AG08395 (cell line): ENCODE measurements around the gene SKIDA1.

ENCODE experiments used
- DNase-seq: peaks from one replicate; pipeline ENCODE4 v3.0.0; 2012; ENCODE audit warnings: mixed read lengths, low spot score

SKIDA1 gene

DNA sequence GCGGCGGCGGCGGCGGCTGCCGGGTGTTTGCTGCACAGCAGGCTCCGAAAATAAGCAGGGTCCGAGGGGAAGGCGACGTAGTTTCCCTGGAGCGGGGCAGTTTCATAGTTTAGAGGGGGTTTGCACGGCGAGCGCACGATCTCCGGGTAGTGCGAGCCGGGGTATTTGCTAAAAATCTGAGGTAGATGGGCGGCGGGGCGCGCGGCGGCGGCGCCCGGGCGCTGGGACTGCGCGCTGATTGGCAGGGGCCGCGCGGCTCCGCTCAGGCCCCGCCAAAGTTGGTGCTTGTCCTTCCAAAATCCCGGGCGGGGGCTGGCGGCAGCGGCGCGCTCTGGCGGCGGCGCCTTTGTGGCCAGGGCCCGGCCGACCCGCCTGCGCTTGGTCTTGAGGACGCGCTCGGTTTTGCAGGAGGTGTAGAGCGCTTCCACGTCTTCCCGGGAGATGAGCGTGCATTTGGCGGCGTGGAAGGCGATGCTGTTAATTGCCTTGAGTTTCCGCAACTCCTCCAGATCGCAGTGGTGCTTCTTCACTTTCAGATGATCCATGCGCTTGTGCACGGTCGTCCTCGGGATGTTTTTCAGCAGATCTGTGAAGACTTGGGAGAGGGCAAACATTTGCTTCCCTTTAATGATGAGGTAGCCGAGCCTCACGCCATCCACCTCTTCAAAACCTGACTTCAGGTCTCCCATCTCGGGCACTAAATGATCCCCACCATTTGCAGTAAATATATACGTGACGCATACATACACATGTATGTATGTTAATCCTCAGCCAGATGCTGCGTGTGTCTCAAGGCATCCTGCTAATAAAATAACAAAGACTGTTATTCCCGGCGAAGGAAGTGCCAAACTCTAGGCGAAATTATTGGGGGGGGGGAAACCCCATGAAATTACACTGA is 8.1 kb downstream of the SKIDA1 start:
- DNase-seq = no peak

DNA sequence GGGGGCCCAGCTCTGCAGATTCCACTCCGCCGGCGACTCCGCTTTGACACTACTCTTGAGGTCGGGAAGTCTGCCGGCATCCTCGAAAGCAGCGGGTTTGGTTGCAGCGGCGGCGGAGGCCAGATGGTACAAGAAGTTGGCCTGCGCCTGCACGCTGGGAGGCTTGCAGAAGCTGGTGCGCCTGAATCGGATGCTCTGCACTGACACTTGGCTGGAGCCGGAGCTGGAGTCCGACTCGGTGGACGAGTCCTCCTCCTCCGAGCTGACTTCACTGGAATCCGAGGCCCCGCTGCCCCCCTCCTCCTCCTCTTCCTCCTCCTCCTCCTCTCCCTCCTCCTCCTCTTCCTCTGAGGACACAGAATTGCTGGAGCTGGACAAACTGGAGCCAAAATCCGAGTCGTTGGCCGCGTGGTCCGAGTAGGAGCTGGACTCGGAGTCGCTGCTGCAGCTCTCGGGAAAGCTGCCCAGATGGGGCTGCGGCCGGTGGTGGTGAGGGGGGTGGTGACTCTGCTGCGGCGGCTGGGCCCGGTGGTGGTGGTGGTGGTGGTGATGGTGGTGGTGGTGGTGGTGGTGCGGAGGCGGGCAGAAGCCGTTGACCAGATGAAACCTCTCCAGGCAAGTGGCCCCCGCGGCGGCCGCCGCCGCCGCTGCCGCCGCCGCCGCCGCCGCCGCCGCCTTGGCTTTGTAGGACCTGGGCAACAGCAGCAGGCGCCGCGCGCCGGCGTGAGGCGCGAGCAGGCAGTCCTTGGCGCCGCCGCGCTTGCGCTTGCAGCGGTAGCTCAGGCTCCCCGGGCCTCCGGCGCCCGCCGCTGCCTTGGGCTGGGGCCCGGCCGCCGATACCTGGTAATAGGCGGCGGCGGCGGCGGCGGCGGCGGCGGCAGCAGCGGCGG is 9.0 kb downstream of the SKIDA1 start:
- no peak for DNase-seq

DNA sequence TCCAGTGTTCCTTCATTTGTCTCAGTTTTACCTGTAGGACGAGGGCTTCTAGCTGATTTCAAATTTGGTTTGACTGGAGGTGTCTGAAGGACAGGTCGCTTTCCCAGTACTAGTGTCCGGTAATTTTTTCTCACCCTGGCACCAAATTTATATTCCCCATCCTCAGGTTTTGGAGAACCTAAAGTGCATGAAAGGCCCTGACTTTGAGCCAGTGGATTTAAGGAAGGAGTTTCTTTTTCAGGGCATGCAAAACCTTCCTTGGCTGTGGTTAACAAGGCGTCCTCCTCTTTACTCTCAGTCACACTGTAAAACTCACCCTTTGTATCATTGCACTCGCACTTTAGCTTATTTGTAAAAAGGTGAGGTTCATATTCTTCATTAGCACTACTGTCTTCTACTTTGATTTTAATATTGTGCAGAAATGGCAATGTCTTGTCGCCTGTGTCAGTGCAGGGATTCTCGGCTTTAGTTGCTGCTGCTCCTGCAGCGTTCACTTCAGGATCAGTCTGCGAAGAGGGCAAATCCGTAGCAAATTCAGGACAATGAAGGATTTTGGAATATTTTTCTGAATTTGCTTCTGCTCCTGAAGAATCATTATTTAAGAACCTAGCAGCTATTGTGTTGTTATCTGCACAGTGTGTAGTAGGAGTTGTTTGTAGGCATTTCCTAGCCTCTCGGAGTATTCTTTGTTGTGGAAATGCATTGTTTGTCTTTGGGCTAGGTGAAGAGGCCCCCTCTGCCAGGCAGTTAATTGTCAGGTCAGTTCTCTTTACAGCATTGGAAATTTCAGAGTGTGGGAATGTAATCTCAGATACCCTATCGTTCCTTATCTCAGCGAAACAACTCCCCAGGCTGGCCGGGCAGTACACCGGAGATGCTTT is 9.9 kb downstream of the SKIDA1 start:
- DNase-seq = no peak

DNA sequence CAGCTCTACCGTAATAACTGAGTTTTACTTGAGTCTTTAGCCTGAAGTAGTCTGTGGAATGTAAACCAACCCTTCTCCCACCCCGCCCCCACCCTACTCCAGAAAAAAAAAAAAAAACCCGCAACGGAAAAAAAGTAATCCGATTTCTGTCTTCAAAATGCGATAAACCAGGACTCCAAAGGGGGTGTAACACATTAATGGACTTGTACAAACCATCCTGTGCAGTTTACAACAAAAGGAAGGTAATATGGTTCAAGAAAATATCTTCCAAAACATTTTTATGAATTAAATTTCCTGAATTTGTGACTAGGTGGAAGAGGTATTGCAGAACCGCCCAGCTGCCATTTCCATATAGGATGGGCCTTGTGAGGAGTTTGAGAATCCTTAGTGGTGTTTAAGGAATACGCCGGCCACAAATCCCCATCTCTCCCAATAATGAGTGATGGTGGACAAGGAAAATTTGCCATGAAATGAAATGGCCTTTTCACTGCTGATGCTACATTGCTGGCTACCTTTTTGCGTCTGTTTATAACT is 10.6 kb downstream of the SKIDA1 start:
- no peak for DNase-seq

DNA sequence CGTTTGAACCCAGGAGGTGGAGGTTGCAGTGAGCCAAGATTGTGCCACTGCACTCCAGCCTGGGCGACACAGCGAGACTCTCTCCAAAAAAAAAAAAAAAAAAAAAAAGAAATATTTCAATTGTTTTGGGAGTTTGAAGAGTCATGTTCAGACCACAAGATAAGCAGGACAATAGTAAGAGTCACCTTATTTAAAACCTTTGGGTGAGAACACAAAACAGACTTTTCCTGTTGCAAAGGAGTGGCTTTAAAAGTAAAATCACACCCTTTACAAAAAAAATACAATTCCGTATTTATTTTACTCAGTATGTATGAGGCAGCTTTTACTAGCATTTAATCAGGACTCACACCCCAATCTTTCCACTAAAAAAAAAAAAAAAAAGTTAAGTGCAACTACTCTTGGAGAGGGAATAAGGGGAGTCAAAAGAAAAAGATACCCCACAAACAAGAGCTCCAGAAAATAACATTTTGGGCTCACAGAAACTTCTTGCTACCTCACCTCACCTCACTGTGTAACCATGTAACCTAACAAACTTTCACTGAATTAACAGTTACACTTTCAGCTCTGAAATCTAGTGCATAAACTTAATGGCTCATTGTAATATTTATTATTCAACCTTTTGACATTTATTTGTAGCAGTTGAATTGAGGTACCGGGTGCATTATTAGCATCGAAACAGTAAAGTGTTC is 11.2 kb downstream of the SKIDA1 start:
- no peak for DNase-seq

DNA sequence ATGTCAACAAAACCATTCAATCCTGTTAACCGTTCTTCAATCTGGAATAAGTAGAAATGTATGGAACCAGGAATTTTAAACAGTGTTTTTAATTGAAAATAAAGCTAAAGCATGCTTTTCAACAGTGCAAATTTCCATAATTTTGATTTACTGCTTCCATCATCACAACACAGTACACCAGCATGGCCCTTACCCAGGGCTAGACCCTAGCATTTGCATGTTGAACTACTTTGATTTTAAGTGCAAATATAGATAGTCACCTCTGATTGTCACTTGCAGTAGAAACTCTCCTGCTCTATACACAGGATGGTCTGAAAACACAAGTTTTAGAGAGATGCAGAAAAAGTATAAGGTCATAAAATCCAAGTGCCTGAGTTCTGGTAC is 12.1 kb downstream of the SKIDA1 start:
- no peak for DNase-seq

DNA sequence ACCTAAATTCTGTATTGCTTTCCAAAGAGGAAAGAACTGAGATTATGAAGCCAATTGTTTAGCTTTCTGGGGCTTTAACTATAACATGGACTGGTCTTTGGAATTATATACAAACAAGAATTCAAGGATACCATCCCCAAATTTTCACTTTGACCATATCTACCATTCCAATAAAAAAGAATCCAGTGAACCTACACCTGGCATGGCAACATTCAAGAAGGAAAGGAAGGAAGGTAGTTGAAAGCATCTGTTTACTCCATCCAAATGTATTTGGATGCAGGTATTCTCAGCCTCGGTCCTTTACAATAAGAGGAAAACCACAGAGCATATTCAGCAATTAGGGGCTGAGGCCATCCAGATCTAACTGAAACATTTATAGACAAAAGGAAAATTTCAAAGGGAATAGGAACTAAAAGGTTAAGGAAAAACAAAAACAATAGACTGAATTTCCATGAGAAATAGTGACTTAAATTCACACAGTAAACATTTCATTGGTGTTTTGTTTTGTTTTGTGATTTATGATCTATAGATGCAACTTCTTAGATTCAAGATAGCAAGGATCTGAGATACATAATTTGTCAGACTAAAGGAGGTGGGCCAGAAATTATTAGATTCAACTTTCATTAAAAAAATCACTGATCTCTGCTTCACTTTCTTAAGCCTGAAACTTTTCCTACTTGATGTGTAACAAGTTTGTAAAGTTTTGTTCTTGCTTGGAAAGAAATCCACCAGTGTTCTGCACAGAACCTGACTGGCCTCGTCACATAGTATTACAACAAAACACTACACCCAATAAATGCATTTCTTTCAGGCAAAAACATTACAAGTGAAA is 12.7 kb downstream of the SKIDA1 start:
- no peak for DNase-seq

DNA sequence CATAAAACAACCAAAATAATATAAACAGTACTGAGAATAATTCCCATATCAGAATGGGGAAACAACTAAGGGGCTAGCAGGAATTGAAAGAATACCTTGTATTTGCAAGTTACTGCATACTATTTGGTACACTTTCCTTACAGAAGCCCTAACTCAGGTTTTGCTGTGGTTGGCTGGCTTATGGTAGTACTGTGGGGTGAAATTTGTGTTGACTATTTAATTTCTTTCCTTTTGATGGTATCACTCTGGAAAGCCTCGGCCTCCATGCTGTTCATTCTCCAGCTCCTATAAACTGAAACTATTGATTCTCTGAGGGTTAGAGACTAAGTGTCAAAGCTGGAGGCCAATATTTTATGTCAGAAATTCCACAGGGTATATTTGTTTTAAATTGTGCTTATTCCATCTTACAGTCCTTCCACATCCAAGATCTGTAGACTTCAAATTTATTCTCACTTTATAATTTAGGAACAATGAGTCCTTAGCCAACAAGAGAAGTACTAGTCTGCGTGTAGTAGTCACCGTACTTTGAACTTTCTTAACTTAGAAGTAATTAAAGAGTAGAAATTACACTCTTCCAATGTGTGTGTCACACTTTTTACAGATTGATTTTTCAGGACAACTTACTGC is 13.4 kb downstream of the SKIDA1 start:
- DNase-seq = no peak

DNA sequence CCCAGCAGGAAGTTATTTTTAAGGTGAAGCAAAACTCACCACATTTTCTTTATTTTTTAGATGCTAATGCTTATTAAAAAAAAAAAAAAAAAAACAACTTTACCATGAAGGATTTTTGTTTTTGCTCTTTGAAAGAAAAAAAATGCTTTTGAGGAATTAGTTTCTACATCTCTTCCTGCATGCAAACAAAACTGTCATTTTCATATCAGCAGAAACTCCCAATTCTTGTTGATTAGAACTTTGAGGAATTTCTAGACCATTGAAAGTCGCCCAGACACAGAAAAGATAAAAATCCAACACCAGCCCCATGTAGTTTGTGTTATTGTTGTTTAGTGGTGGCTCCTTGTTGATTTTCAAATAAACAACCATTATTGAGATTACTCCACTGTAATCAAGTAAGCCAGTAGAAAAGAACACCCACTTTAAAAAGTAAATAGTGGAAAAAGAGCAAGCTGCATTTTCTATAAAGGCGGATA is 14.3 kb downstream of the SKIDA1 start:
- no peak for DNase-seq

DNA sequence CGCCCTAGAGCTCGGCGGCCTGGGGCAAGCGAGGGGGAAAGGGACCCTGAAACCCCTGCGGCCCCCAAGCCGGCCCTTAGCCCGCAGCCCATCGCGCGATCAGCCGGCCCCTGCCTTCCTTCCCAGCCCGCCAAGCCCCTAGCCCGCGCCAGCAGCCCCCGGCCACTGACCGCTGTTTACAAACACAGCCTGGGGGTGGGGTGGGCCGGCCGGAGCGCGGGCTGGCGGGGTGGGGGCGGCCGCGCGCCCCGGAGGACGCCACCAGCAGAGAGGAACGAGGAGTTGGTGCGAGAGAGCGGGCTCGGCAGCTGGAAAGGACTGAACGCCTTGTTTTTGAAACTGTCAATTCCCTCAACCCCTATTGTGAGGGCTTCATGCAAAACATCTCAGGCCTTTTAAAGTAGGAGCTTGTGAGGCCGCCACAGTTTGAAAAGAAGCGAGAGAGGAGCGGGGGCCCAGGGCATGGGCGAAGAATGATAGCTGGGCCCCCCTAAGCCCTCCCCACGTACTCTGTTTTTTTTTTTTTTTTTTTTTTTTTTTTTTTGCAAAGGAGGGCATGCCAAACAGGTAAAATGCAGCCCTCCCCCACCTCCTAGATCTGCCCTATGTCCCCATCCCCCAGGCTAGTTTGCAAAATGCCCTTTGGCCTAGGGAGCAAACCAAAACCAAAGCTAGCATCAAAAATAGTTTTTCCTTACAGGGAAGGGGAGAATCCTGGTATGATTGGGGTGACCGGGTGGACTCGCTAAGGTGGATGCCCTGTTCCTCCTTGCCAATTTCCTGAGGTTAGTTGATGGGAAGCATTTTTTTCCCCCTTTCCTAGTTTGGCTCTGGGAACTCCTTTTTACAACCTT is 15.0 kb downstream of the SKIDA1 start:
- DNase-seq = no peak

DNA sequence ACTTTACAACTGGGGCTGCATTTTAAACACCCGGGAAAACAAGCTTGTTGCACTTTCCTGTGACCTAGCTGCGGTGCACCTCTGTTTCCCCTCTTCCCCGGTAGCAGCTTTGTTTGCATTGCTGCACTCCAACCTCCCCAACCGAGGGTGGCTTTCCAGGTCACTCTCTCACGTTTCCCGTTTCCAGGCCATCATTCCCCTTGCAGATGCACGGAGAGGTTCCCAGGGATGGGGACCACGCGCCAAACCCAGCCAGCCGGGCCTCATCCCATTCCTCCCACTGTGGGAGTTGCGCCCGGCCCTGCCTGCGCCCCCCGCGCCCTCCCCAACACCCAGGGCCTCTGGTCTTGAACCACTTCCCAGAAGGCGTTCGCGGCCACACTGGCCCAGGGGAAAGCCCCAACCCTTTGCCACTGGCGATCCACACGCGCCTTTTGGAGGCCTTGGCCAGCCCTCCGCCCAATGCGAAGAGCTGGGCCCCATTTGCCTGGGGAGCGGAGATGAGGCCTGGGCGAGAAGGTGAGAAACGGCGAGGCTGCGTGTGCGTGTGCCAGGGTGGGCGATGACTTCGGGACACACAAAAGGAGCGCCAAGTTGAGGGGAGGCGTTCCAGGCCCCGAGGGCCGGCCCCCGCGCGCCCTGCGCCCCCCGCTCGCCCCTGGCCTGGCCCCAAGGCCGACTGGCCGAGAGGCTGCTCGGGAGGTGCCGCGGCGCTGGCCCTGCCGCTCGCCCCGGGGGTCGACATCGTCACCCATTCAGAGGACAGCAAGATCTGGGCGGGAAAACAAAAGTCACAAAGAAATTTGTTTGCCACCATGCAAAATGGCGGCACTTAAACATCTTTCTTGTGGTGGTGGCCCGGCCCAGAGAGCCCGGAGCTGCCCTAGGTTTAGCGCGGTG is 15.9 kb downstream of the SKIDA1 start:
- no peak for DNase-seq

DNA sequence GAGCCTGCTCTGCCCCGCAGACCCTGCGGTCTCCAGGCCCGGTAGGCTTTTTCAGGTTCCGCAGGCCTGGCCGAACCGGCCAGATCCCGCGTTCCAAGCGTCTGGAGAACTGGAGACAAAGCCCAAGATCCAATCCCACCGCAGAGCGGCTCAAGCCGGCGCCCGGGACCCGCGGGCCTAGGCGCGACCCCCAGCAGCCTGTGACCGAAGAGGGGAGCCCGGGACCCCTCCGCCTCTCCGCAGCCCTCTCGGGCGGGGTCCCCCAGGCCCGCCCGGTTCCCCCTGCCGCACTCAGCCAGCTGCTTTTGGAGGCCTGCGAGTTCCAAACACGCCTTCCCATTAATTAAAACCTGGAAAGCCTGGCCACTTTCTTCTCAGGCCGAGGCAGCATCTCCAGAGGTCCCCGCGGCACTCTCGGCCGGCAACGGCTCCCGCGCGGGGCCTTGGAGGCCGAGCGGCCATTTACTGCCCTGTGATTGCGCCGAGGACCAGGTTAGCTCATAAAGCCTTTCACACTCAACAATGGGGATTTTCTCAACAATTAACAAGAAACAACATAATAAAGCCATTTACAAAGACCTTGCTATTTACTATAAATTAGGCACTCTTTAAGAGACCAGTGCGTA is 16.7 kb downstream of the SKIDA1 start:
- DNase-seq = no peak

DNA sequence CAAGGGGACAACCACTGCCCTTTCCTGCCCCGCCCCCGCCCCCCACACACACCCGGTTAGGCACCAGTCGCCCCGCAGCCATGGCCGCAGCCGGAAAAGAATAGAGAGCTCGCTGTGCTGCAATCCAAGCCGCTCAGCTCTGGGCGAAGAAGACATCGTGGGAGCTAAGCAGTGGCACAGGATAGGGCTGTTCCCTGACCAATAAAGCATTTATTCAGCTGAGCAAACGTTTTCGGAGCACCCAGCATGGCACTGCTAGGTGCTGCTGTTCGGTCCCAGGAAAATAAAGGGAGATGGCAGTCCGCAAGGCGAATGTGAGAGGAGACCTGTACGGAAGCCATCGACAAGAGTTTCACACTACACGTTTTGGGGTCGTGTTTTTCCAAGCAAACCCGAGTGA is 18.3 kb downstream of the SKIDA1 start:
- no peak for DNase-seq

DNA sequence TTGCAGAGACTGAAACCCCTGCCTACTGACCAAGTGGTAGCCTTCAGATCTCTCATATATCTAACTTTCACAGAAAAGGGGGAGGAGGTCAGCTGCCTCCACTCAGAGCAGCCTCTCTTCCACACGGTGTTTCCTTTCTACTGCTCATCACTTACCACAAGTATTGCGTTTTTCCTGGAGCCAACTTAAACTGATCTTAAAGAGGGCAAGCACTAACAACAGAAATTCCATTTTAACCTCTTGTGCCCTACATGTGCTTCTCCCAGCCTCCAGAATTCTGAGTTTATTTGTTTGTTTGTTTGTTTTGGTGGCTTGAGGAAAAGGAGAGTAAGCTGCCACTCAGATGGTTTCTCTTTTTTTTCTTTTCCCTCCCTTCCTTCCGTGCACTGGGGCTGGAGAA is 19.1 kb downstream of the SKIDA1 start:
- DNase-seq = no peak

DNA sequence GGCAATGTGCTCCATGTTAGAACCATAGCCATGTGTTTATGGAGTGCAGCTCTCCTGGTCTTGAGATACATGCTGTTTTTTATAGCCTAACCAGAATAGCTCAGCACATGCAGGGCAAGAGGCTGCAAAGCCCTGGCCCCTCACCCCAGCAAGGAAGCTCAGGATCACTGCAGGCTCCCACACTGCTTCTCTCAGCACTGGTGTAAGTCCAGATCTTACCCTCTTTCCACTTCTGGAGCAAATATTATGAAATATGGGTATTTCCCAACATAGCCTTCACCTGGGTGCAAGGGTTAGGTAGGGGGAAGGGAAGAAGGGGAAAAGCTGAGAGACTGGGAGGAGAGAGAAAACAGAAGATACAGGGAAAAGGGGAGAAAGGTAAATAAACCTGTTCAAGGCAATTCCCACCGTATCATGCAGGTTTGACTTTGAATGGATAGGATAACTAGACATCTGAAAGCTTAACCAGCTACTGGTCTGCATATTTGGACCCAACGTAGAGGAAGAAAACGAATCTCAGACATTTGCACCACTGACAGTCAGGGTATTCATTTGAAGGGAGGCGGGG is 19.7 kb downstream of the SKIDA1 start:
- DNase-seq = no peak

DNA sequence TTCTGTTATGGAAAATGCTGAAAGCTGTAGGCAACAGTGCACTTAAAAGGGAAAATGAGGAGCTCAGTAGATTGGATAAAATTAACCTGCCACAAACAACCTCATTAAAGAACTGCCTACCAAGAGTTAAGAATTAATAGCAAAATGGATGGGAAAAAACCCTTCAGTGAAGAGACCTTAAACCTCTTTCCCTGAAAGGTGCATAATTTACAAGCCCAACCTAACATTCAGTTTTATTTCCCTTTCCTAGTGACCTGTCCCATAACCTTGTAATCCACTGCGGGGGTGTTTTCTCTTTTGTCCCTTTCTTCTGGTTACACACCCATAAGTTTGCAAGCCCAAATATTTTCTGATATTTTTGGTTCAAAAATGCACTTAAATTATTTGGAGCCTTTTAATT is 21.9 kb downstream of the SKIDA1 start:
- DNase-seq = no peak

DNA sequence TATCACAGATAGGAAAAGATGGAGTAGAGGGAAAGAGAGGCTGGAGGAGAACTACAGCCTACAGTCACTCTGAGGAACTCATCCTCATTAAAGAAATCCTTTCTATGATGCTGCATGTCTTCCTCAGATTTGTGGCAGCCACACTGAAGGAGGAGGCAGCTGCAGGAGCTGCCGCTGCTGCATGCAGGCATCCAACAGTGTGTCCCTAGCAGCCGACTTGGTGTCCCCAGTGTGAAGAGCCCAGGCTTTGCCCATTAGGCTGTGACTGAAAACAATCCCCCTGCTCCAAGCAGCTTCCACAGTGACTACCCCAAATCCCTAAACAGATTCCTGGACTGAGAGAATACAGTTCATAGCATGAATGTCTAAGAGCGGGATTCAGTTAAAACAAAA is 23.1 kb downstream of the SKIDA1 start:
- no peak for DNase-seq
